Measurements from ENCODE around the gene PRKCI.
"Not testable (repeated sequence)": the region's sequence is repeated elsewhere in the genome, so short reads cannot be mapped to it uniquely, and the experiment has no call there.

GRCh38 chr3:170327868-170328548 is 105.8 kb downstream of the PRKCI start:
- not testable (repeated sequence) for TF ChIP-seq CTCF (IDR thresholded peaks at IDR 0.05; ENCODE audit: poor library complexity, severe bottlenecking); EZH2 (IDR thresholded peaks at IDR 0.05; ENCODE audit: borderline replicate concordance, insufficient read depth, low read length, poor library complexity, severe bottlenecking); EP300 (conservative IDR thresholded peaks at IDR 0.05; ENCODE audit: poor library complexity, severe bottlenecking); REST (IDR thresholded peaks at IDR 0.05; ENCODE audit: borderline replicate concordance); POLR2AphosphoS5 (IDR thresholded peaks at IDR 0.05); MXI1 (conservative IDR thresholded peaks at IDR 0.05; ENCODE audit: poor library complexity, severe bottlenecking); TAF1 (IDR thresholded peaks at IDR 0.05; ENCODE audit: low read depth); SMC3 (conservative IDR thresholded peaks at IDR 0.05; ENCODE audit: poor library complexity)

Data from neural cell (in vitro differentiated cells).